Kidney glomerular epithelial cell (primary cell): Measurements from ENCODE around the gene KCNQ1.

Source experiments
- DNase-seq: peaks from one replicate; lab custom pipeline; 2025; lab: John Stamatoyannopoulos, UW

The KCNQ1 gene

DNA sequence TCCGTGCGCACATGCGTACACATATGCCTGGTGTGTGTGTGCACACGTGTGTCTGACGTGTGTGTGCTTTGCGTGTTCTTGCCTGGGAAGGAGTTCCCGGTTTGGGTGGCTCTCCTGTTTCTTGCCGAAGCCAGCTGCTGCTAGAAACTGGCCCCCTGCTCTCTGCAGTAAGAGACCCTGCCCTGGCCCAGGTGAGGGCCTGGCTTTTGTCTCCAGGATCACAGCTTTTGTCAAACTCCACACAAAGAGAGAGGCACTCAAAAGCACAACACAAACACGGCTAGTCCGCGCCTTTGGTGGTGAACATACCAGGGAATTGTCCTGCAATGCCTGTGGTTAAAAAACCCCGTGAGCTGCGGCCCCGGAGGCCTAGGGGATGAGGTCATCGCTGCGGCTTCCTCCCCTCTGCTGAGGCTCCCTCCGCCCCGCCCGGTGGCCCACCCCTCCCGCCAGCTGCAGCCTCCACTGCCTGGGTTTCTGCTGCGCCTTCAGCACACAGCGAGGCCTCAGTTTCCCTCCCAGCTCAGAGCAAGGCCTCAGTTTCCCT is 88.9 kb downstream of the KCNQ1 start:
- DNase-seq: peak; percentile 72

DNA sequence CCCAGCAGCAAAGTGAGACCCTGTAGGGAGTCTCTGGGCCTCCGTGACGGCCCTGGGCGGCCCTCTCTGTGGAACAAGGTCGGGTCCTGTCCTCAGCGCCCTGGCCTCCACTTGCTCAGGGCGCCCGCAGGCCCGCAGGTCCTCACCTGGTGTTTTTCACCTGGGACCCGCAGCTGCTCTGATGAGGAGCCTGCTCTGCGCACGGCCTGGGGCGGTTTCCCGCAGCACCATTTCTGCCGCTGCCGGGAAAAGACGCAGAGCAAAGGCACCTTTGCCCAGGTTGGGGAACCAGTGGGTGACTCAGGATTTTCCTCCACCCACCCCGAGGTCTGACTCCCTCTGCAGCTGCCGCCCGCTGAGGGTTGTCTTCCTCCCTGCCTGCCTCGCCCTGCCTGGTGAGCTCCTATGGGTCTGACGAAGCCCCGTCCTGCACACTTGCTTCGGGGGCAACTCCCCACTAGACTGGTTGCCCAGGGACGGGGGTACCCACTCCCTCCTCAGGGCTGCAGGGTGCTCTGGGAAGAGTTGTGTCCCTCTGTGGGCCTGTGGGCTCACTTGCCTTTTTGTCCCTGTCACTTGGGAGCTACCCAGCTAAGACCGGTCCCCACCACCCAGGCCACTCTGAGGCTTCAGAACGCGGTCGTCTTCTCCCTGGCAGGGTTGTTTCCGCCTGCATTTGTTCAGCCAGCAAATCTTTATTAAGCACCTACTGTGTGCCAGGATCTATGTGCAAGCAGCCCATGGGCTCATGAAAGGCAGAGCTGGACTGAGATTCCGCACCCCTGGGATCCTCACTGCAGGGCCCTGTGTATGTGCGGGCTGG is 89.5 kb downstream of the KCNQ1 start:
- DNase-seq: no peak

DNA sequence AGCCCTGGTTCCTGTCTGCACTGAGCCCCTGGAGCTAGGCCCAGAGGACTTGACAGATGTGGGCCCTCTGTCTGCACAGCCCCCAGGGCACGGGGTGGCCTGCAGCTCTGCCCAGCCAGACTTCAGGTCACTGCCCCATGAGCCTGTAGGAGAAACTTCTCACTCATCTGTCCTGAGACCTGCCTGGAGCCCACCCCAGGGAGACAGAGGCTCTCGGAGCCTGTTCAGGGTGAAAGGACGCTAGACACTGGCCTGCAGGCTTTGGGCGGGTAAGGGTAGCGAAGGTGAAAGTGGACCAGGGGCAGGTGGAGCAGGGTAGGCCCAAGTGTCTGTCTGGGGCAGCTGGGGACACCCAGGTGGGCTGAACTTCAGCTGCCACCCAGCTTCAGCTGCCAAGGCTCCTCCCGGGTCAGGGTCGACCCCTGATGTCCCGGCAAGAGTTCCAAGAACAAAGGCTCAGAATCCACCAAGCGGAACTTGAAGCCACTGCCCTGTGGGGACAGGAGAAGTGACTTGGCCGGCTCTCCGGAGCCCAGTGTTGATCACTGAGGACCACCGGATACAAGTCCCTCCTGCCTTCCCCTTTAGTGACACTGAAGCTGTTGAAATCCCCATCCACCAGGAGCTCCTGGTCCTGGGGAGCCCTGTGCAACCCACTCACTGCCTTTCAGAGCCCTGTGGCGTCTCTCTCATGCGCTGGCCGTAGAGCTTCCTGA is 90.3 kb downstream of the KCNQ1 start:
- no peak for DNase-seq

DNA sequence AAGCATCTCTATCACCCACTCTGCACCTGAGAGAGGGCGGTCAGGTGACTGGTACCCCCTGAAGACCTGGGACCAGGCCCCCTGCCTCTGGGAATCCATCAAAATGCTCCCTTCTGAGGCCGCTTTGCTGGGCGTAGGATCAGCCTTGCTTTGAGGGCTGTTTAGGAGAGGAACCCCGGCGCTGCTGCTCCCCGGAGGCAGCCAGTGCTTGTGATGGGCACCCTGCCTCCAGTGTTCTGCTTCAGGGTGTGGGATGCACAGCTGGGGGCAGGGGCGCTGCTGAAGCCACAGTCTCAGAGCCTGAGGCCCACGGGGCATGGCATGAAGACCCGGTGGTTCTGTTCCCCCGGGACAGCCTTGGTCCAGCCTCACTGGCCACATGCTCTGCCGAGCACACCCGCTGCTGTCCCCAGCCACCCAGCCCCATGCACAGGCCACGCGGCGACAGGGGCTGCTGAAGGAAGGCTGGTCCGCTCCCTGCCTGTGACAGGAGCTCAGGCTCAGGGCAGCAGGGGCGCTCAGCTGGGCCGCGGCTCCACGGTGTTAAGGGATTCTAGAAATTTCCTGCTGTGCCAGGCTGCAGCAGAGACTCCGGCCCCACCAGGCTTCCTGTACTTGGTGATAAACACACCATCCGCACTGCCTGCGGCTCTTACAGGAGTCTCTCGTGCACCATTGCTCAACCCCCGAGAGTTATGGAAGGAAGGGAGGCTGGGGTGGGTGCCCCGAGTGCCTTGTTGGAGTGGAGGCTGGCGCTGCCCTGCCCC is 91.0 kb downstream of the KCNQ1 start:
- no peak for DNase-seq

DNA sequence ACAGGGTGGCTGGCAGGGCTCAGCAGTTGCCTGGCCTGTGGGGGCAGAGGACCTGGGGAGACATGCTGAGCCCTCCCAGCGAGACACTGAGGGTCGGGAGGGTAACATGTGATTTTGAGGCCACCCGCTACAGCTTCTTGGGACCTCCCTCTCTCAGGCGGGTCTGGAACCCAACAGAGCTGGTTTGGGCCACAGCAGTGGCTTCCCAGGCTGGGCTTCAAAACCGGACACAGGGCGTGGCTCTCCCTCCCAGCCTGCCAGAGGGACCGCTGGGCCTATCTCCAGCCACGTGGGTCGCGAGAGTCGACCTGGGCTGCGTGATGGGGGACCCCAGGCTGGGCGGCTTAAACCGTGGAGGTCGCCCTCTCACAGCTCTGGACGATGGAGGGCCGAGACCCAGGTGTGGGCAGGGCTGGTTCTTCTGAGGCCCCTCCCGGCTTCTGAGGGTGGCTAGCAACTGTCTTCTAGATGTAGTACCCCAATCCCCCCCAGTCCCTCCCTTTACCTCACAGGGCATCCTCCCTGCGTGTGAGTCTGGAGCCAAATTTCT is 91.7 kb downstream of the KCNQ1 start:
- no peak for DNase-seq

DNA sequence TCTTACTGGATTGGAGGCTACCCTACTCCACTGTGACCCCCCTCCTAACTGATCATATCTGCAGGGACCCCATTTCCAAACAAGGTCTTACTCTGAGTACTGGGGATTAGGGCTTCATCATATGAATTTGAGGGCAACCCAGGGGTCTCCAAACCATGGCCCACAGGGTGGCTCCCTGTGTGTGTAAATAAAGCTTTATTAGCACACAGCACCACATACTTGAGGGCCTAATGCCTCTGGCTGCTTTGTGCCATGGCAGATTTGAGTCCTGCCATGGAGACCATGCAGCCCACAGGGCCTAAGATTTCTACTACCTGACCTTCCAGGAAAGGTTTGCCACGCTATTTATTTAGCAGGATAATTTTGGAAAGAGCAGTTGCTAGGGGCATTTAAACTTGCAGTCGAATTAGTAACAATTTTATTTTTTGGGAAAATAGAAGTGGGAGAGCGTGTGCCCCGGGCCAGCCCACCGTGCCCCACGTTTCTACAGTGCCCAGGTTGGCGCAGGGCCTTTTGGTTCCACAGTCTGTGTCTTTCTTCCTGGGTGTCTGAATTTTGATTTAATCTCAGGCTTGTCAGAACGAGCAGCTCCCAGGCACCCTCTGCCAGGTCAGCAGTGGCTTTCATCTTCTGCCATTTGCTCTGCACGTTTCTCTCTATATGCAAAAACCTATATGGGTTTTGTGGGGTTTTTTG is 92.3 kb downstream of the KCNQ1 start:
- DNase-seq: no peak

DNA sequence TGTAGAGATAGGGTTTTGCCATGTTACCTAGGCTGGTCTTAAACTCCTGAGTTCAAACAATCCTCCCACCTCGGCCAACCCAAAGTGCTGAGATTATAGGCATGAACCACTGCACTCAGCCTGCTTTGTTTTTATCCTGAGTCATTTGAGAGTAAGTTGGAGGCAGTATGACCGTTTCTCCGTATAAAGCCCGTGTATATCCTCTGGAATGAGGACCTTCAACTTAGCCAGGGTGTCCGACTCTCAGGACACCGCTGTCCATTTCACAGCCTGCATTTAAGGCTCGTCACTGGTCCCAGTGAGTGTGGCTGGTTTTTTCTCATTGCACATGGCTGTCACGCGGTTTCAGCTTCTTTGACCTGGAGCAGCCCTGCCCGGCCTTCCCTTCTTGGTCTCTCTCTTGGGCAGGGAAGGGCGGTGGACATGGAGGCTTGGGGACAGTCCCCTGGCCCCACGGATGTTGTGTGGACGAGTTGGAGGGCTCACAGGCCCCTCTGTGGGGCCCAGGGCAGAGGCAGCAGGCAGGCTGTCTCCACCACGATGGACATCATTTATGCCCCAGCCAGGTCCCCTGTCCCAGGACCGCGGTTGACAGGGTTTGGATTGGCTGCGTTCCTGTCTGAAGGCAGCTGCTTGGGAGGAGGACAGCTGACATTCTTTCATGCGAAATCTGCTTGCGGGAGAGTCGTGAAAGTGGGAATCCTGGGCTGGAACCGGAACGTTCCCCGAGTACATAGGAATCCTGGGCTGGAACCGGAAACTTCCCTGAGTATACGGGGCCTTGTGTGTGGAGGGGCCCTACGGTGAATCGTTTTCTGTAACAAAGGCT is 93.3 kb downstream of the KCNQ1 start:
- DNase-seq: no peak

DNA sequence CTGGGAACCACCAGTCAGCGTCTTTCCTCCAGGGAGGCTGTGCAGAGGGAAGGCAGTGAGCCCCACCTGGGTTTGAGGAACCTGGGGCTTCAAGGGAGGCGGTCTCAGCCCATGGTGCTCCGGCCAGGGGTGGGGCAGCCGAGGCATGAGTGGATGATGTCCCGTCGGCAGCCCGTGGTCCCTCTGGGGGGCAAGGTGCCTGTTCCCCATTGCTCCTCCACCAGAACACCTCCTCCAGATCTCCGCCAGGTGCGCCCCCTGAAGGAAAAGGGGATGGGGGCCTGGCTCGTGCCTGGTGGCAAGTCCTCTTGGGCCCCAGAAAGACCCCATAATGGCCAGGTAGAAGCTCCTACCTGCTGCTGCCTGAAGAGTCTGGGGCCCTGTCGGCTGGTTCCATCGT is 94.1 kb downstream of the KCNQ1 start:
- DNase-seq: no peak

DNA sequence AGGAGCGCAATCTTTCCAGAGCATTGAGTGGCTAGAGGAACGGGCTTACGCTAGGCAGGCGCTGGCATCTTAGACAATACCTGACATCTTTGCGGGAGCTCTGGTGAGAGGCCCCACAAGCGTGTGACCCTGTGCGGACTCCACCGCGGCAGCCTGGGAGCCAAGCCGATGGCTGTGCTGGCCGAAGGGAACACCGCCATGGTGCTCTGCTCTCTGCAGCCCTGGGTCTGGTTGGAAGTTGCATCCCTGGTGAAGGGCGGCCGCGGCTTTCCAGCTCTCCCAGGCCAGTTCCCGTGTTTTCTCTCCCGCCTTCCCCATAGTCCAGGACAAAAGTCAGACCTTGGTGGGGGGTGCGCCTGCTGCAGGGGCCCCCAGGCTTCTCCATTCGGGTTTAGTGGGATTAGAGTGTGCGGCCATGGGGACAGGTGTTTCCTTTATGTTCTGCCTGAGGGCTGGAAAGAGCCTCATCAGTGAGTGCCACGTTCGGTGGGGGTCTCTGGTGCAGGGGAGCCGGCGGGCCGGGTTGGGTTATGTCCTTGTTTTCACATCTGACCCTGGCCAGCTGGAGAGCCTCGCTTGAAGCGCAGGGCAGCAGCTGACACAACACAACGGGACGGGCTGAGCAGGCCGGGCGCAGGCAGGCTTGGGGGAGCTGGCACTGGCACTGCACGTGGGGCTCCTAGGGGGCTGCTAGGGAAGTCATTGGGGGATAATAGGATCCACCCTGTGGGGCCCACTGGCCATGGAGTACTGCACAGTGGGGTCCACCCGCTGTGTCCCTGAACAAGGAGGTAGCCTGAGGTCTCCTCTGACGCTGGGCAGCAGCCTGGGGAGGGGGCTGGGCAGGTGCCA is 94.8 kb downstream of the KCNQ1 start:
- DNase-seq: no peak

DNA sequence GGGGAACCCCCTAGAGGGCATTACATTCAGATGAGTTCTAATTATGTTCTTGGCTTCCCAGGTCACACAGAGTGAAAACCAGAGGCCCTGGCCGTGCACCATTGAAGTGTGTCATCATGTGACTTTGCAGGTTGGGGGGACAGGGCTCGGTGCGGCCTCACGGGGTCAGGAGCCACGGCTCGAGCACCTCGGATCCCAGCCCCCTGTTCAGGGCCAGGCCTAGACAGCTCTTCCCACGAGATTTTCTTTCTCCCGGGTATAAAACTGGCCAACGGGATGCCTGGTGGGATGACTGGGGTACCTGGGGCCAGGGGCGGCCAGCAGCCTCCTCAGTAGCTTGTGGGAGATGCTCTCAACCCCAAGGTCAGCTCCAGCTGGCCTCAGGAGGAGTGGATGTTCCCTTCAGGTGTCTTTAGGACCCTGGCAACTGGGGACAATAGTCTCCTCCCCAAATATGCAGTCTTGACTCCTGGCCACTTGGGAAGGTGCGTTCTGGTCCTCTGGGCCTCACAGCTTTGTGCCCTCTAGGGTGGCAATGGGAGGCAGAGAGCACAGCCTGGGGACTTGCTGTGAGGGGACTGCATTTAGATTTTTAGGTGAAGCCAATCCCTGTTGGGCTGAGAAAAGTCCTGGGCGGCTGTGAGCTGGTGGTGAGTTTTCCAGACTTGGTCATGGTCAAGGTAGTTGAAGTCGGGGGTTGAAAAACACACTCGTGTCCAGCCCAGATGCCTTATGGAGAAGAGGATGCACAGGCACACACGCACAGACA is 95.6 kb downstream of the KCNQ1 start:
- no peak for DNase-seq

DNA sequence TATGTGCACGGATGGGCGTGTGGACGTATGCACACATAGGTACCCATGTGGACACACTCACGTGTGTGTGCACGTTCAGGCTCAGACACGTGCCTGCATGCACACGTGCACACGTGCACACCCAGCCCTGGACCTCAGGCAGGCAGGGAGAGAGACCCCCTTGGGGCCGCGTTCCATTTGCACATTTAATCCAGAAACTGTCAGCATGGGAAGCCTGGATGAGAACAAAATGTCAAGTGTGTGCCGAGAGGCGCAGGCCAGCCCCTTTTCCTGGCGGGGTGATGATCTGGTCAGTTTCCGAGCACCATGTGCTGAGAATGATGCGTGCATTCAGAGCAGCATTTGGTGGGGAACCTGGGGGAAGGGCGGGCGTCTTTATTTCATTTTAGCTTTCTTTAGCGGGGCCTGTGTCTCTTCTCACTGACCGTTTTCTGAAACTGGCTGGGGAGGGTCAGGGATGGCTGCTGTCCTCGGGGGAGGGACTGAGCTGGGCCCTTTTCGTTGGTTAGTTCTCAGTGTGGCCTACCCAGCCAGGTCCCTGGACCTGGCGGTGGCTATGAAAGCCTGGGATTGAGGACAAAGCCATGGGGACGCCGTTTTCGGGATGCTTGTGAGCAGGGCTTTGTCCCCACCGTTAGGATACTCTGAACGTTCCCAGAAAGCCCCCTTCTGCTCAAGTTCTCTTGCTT is 96.3 kb downstream of the KCNQ1 start:
- no peak for DNase-seq

DNA sequence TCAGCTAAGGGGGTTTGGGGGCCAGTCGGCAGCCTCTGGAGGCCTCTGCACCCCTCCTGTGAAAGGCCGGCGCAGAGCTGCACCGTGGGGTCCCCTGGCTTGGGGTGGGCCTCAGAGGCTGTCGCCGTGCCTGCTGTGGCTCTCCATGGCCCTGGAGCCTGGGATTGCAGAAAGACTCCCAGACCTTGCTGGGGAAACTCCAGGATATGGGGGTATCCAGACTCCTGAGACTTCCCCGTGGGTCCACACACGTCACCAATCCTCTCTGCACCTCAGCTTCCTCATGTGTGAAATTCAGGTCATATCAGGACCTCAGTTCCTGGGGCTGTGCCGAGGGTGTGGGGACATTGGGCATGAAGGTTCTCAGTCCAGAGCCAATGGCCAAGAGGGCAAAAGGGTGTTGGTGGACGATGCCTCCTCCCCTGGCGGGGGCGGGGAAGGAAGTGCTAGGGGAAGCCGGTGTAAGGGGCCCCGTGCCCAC is 97.1 kb downstream of the KCNQ1 start:
- no peak for DNase-seq

DNA sequence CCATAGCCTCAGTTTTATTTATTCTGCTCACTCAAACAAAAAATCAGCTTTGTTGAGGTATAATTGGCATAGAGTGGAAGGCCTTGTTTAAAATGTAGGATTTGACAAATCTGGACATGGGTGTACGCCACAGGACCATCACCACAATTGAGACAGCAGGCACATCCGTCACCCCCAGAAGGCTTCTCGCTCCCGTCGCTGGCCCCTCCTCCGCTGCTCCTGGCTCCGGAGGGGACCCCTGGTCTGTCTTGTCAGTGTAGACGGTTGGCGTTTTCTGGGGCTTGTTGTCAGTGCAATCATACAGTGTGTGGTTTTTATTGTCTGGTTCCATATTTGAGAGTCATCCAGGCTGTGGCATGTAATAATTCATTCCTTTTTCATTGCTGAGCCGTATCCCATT is 97.6 kb downstream of the KCNQ1 start:
- no peak for DNase-seq

DNA sequence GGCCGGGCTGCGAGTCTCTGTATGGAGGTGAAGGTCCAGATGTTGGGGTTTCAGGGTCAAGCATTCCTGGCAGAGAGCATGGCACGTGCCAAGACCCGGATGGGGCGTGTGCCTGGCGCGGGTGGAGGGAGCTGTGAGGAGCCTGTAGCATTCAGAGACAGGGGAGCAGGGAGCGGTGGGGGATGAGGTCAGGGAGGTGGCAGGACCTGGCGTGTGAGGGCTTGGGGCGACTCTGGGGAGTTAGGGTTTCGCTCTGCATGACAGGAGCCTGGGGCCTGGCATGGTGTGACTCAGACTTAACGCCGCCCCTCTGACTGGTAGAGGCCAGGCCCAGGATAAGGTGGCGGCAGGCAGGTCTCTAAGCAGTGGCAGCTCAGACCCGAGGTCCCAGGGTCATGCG is 103.0 kb downstream of the KCNQ1 start:
- DNase-seq: no peak

DNA sequence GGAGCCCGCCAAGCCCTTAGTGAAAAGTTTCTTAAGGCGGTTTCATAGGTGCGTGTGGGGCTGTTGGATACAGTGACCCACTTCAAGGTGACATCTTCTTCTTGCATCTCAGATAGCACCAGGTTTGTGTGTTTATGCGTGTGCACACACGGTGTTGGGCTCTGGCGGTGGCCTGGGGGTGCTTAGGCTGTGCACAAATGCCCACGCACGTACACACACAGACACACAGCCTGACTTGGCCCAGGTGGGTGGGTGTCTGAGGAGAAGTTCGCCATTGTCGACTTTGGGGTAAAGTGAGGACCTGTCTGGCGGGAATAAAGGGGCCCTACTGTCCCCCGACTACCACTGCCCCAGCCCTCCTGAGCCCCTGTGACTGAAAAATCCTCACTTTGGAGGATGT is 103.8 kb downstream of the KCNQ1 start:
- DNase-seq: no peak

DNA sequence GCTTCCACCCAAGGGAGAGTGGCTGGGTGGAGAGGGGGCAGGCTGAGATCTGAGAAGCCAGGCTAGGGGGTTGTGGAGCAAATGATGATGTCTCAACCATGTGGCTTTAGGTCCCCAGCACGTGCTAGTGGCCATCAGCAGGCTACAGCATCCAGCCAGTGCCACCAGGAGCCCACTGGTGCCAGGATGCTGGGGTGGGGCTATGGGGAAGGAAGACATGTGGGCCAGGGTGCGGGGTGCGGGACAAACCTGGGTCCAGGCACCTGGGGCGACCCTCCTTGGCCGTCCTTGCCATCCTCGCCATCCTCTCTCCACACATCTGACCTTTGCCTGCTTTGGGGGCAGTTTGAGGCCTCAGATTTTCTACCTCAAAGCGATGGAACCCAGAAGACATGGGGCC is 104.3 kb downstream of the KCNQ1 start:
- DNase-seq: no peak

DNA sequence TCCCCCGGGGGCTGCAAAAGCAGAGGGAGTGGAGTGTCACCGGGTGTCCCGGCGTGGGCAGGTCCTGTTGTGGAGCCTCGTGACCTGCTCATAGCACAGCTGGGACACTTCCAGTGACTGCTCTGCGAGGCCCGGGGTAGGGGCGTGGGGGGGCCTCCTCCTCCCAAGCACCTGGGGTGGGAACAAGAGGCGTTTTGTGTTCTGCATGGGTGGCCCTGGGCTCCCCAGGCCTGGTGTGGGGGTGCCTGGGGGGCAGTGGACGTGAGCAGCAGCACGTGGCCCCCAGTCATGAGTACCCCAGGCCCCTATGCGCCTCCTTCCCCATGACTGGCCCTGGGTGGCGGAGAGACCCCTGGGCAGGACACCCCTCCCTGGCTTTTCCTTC is 104.7 kb downstream of the KCNQ1 start:
- DNase-seq: no peak

DNA sequence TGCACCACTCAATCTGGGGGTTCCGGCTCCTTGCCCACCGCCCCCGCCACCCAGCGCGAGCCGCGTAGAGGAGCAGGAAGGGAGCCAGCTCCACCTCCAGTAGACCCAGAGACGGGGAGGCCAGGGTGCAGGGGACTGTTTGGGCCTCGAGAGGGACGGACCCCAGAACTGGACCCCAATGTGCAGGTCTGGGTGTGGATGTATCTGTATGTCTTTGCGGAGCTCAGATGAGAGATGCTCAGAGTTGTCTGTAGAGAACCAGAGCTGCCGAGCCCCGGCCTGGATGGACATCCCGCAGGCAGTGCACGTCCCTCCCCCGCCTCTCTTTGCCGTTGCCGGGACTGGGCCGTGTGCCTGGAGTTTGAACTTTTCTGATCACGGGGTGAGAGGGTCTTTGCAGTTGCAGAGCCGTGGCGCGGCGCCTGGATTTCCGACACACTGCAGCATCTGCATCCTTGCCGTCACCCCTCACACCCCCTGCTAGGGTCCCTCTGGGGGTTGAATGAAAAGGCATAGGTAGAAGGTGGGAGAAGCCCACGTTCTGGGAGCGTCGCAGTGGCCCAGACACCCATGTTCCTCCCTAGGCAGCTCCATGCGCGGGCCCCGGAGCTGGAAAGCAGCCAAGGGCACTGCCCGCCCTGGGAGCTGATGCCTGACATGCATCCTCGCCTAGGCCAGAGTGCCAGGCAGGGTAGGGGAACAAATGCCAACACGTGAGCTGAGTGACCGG is 105.2 kb downstream of the KCNQ1 start:
- DNase-seq: no peak
